ENCODE data around the gene TNFAIP8L1.

GRCh38 chr19:4591320-4591719 lies 48.0 kb upstream of the TNFAIP8L1 start:
- TF ChIP-seq CTCF (IDR thresholded peaks at IDR 0.05; ENCODE audit: insufficient read depth, low read depth, low read length) (no peak), EZH2 (IDR thresholded peaks at IDR 0.05; ENCODE audit: insufficient read depth, low read length) (no peak)

Data from astrocyte (in vitro differentiated cells and primary cell).